WTC11 (cell line): ENCODE data around the gene ZNF664. TPM values are rescaled to one million over a fixed set of nuclear protein-coding genes. Genes with fewer than 3 reads are reported as not detected.
"Not testable (repeated sequence)": the region's sequence is repeated elsewhere in the genome, so short reads cannot be mapped to it uniquely, and the experiment has no call there.

Source experiments
- ATAC-seq: fragments of 200-7000 bp; cut with Tn5 transposase; 2 replicates; pipeline ENCODE4 v1.10.0; 2021; ENCODE audit warnings: mild to moderate bottlenecking, moderate library complexity
- CTCF ChIA-PET: fragments of 300-600 bp; sonication (Branson Sonifier 250); formaldehyde crosslinking; loops from one replicate; lab custom pipeline; 2021; ENCODE audit warnings: antibody characterized with exemption; lab: Charles Lee
- POLR2A ChIA-PET: fragments of 350-600 bp; sonication (Branson Sonifier 250); formaldehyde crosslinking; loops from one replicate; lab custom pipeline; 2021; ENCODE audit warnings: antibody characterized with exemption; lab: Charles Lee
- DNase-seq: peaks from one replicate; pipeline ENCODE4 v3.0.0; 2021; ENCODE audit warnings: low spot score
- H3K27ac Mint-ChIP-seq: 2 replicates; pipeline ENCODE4 v1.8.0; 2021; ENCODE audit warnings: mixed read lengths
- H3K27me3 Mint-ChIP-seq: 2 replicates; pipeline ENCODE4 v1.8.0; 2021; ENCODE audit warnings: low read depth, mild to moderate bottlenecking, moderate library complexity, mixed read lengths
- H3K36me3 Mint-ChIP-seq: 2 replicates; pipeline ENCODE4 v1.8.0; 2021; ENCODE audit warnings: mixed read lengths
- H3K4me1 Mint-ChIP-seq: 2 replicates; pipeline ENCODE4 v1.8.0; 2022; ENCODE audit warnings: mixed read lengths
- H3K4me3 Mint-ChIP-seq: 2 replicates; pipeline ENCODE4 v1.8.0; 2021; ENCODE audit warnings: mild to moderate bottlenecking, moderate library complexity, mixed read lengths
- H3K9me3 Mint-ChIP-seq: 2 replicates; pipeline ENCODE4 v1.8.0; 2021; ENCODE audit warnings: mixed read lengths
- CREM ChIP-seq: sonication (generic); formaldehyde crosslinking; IDR thresholded peaks from 2 replicates; pipeline ENCODE4 v1.8.1; 2022; ENCODE audit warnings: mild to moderate bottlenecking, missing genetic modification reagents, moderate library complexity
- FOXJ3 ChIP-seq: sonication (generic); formaldehyde crosslinking; IDR thresholded peaks from 2 replicates; pipeline ENCODE4 v1.9.0; 2021; ENCODE audit warnings: missing genetic modification reagents, mild to moderate bottlenecking, borderline replicate concordance
- NFYB ChIP-seq: sonication (generic); formaldehyde crosslinking; conservative IDR thresholded peaks from 2 replicates; pipeline ENCODE4 v1.8.0; 2022; ENCODE audit warnings: low read depth, missing genetic modification reagents
- OVOL2 ChIP-seq: fragments of 250-450 bp; sonication (Bioruptor Pico); IDR thresholded peaks from 2 replicates; pipeline ENCODE4 v1.9.0; 2021; ENCODE audit warnings: mild to moderate bottlenecking, borderline replicate concordance
- SP1 ChIP-seq: sonication (generic); formaldehyde crosslinking; conservative IDR thresholded peaks from 2 replicates; pipeline ENCODE4 v1.8.1; 2022; ENCODE audit warnings: missing genetic modification reagents
- TCF7 ChIP-seq: sonication (generic); formaldehyde crosslinking; IDR thresholded peaks from 2 replicates; pipeline ENCODE4 v1.8.0; 2022; ENCODE audit warnings: mild to moderate bottlenecking, low read depth, missing genetic modification reagents, moderate library complexity
- total RNA-seq: library from RNA; stranded (reverse); gene quantifications from 3 replicates; pipeline ENCODE4 v1.2.3, GENCODE V29; 2021
- TF ChIP-seq, protein P1 (sequence below): sonication (generic); formaldehyde crosslinking; conservative IDR thresholded peaks from 2 replicates; pipeline ENCODE4 v1.8.1; 2023; ENCODE audit warnings: mild to moderate bottlenecking, low read depth, missing genetic modification reagents, moderate library complexity
- TF ChIP-seq, protein P2 (sequence below): fragments of 200-600 bp; IDR thresholded peaks from 2 replicates; pipeline ENCODE4 v1.8.0; 2022; ENCODE audit warnings: antibody characterized with exemption
- TF ChIP-seq, protein P3 (sequence below): sonication (generic); formaldehyde crosslinking; IDR thresholded peaks from 2 replicates; pipeline ENCODE4 v1.8.1; 2022; ENCODE audit warnings: missing genetic modification reagents, borderline replicate concordance
- TF ChIP-seq, protein P4 (sequence below): sonication (generic); formaldehyde crosslinking; IDR thresholded peaks from 2 replicates; pipeline ENCODE4 v1.8.1; 2022; ENCODE audit warnings: low read depth, missing genetic modification reagents, borderline replicate concordance
- TF ChIP-seq, protein P5 (sequence below): fragments of 250-450 bp; sonication (Bioruptor Pico); IDR thresholded peaks from 2 replicates; pipeline ENCODE4 v2.1.2; 2022; ENCODE audit warnings: mild to moderate bottlenecking, moderate library complexity
- TF ChIP-seq, protein P6 (sequence below): sonication (generic); formaldehyde crosslinking; IDR thresholded peaks from 2 replicates; pipeline ENCODE4 v1.8.1; 2023; ENCODE audit warnings: mild to moderate bottlenecking, moderate library complexity, missing genetic modification reagents

Gene ZNF664
- total RNA-seq, 1 experiment from 2014 or later = 61.7 TPM

DNA sequence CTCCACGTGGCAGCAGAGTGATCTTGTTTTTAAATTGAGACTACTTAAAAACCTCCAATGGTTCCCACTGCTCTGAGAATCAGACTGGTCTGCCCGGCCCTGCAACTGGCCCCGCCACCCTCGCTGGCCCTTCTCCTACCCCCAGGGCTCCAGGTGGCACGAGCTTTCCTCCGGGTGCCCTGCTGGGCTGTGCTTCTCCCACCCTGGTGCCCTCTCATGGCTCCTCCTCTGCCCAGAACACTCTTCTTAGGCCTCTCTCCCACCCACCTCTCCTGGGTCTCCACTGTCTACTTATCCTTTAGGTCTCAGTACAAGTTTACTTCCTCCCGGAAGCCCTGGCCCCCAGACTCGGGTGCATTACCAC lies 26.9 kb upstream of the ZNF664 start (continued):
- TF ChIP-seq, protein P1, sequence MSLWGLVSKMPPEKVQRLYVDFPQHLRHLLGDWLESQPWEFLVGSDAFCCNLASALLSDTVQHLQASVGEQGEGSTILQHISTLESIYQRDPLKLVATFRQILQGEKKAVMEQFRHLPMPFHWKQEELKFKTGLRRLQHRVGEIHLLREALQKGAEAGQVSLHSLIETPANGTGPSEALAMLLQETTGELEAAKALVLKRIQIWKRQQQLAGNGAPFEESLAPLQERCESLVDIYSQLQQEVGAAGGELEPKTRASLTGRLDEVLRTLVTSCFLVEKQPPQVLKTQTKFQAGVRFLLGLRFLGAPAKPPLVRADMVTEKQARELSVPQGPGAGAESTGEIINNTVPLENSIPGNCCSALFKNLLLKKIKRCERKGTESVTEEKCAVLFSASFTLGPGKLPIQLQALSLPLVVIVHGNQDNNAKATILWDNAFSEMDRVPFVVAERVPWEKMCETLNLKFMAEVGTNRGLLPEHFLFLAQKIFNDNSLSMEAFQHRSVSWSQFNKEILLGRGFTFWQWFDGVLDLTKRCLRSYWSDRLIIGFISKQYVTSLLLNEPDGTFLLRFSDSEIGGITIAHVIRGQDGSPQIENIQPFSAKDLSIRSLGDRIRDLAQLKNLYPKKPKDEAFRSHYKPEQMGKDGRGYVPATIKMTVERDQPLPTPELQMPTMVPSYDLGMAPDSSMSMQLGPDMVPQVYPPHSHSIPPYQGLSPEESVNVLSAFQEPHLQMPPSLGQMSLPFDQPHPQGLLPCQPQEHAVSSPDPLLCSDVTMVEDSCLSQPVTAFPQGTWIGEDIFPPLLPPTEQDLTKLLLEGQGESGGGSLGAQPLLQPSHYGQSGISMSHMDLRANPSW = no peak
- TF ChIP-seq, protein P2, sequence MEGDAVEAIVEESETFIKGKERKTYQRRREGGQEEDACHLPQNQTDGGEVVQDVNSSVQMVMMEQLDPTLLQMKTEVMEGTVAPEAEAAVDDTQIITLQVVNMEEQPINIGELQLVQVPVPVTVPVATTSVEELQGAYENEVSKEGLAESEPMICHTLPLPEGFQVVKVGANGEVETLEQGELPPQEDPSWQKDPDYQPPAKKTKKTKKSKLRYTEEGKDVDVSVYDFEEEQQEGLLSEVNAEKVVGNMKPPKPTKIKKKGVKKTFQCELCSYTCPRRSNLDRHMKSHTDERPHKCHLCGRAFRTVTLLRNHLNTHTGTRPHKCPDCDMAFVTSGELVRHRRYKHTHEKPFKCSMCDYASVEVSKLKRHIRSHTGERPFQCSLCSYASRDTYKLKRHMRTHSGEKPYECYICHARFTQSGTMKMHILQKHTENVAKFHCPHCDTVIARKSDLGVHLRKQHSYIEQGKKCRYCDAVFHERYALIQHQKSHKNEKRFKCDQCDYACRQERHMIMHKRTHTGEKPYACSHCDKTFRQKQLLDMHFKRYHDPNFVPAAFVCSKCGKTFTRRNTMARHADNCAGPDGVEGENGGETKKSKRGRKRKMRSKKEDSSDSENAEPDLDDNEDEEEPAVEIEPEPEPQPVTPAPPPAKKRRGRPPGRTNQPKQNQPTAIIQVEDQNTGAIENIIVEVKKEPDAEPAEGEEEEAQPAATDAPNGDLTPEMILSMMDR = no peak
- TF ChIP-seq, protein P3, sequence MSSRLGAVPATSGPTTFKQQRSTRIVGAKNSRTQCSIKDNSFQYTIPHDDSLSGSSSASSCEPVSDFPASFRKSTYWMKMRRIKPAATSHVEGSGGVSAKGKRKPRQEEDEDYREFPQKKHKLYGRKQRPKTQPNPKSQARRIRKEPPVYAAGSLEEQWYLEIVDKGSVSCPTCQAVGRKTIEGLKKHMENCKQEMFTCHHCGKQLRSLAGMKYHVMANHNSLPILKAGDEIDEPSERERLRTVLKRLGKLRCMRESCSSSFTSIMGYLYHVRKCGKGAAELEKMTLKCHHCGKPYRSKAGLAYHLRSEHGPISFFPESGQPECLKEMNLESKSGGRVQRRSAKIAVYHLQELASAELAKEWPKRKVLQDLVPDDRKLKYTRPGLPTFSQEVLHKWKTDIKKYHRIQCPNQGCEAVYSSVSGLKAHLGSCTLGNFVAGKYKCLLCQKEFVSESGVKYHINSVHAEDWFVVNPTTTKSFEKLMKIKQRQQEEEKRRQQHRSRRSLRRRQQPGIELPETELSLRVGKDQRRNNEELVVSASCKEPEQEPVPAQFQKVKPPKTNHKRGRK = no peak
- no peak for TF ChIP-seq OVOL2 (CRISPR knock-in tag)
- TF ChIP-seq TCF7 (CRISPR knock-in tag) = no peak
- TF ChIP-seq FOXJ3 (CRISPR knock-in tag) = no peak
- TF ChIP-seq, protein P4, sequence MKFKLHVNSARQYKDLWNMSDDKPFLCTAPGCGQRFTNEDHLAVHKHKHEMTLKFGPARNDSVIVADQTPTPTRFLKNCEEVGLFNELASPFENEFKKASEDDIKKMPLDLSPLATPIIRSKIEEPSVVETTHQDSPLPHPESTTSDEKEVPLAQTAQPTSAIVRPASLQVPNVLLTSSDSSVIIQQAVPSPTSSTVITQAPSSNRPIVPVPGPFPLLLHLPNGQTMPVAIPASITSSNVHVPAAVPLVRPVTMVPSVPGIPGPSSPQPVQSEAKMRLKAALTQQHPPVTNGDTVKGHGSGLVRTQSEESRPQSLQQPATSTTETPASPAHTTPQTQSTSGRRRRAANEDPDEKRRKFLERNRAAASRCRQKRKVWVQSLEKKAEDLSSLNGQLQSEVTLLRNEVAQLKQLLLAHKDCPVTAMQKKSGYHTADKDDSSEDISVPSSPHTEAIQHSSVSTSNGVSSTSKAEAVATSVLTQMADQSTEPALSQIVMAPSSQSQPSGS (CRISPR knock-in tag) = no peak
- TF ChIP-seq, protein P5, sequence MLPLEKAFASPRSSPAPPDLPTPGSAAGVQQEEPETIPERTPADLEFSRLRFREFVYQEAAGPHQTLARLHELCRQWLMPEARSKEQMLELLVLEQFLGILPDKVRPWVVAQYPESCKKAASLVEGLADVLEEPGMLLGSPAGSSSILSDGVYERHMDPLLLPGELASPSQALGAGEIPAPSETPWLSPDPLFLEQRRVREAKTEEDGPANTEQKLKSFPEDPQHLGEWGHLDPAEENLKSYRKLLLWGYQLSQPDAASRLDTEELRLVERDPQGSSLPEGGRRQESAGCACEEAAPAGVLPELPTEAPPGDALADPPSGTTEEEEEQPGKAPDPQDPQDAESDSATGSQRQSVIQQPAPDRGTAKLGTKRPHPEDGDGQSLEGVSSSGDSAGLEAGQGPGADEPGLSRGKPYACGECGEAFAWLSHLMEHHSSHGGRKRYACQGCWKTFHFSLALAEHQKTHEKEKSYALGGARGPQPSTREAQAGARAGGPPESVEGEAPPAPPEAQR (CRISPR knock-in tag) = no peak
- TF ChIP-seq SP1 (CRISPR knock-in tag) = no peak
- TF ChIP-seq, protein P6, sequence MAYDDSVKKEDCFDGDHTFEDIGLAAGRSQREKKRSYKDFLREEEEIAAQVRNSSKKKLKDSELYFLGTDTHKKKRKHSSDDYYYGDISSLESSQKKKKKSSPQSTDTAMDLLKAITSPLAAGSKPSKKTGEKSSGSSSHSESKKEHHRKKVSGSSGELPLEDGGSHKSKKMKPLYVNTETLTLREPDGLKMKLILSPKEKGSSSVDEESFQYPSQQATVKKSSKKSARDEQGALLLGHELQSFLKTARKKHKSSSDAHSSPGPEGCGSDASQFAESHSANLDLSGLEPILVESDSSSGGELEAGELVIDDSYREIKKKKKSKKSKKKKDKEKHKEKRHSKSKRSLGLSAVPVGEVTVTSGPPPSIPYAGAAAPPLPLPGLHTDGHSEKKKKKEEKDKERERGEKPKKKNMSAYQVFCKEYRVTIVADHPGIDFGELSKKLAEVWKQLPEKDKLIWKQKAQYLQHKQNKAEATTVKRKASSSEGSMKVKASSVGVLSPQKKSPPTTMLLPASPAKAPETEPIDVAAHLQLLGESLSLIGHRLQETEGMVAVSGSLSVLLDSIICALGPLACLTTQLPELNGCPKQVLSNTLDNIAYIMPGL (CRISPR knock-in tag) = no peak
- no peak for TF ChIP-seq NFYB (CRISPR knock-in tag)
- TF ChIP-seq CREM (CRISPR knock-in tag) = no peak
- TF ChIP-seq, all 79 proteins: peak for 0

DNA sequence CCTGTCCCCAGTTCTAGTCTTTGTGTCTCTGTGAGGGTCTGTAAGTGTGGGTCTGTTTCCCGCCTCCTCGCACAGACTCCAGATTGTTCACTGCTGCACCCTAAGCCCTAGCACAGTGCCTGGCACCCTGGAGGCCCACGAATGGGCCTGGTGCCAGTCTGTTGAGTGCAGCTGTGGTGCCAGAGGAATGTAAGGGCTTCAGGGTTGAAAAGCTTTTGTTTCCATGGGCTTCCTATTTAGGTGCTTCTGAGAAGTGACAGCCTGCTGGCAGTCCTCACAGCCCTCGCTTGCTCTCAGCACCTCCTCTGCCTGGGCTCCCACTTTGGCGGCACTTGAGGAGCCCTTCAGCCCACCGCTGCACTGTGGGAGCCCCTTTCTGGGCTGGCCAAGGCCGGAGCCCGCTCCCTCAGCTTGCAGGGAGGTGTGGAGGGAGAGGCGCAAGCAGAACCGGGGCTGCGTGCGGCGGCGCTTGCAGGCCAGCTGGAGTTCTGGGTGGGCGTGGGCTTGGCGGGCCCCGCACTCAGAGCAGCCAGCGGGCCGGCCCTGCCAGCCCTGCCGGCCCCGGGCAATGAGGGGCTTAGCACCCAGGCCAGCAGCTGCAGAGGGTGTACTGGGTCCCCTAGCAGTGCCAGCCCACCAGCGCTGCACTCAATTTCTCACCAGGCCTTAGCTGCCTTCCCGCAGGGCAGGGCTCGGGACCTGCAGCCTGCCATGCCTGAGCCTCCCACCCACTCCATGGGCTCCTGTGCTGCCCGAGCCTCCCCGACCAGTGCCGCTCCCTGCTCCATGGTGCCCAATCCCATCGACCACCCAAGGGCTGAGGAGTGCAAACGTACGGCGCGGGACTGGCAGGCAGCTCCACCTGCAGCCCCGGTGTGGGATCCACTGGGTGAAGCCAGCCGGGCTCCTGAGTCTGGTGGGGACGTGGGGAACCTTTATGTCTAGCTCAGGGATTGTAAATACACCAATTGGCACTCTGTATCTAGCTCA lies 26.2 kb upstream of the ZNF664 start:
- H3K9me3 Mint-ChIP-seq, POLR2A ChIA-PET, ATAC-seq, H3K4me3 Mint-ChIP-seq, H3K4me1 Mint-ChIP-seq, H3K27ac Mint-ChIP-seq, H3K36me3 Mint-ChIP-seq, DNase-seq: not testable (repeated sequence)
- CTCF ChIA-PET = interaction anchor here (1.4 to 2.5 kb wide), 2 partner anchors 8 kb away, joined by 5 to 8 read pairs; no protein-coding TSS in a partner anchor
- H3K27me3 Mint-ChIP-seq = peaks cover 24% of the 10 kb centered on the region

DNA sequence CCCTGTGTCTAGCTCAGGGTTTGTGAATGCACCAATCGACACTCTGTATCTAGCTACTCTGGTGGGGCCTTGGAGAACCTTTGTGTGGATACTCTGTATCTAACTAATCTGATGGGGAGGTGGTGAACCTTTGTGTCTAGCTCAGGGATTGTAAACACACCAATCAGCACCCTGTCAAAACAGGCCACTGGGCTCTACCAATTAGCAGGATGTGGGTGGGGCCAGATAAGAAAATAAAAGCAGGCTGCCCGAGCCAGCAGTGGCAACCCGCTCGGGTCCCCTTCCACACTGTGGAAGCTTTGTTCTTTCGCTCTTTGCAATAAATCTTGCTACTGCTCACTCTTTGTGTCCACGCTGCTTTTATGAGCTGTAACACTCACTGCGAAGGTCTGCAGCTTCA lies 25.5 kb upstream of the ZNF664 start:
- H3K4me1 Mint-ChIP-seq, H3K27ac Mint-ChIP-seq, DNase-seq, ATAC-seq, POLR2A ChIA-PET, H3K9me3 Mint-ChIP-seq, H3K4me3 Mint-ChIP-seq, H3K36me3 Mint-ChIP-seq: not testable (repeated sequence)
- H3K27me3 Mint-ChIP-seq = peaks cover 22% of the 10 kb centered on the region
- CTCF ChIA-PET = interaction anchor here (2.5 kb wide), 1 partner anchor 8 kb away, joined by 8 read pairs; no protein-coding TSS in a partner anchor
